ENCODE results near the gene ATXN10.

Gene ATXN10

GRCh38 chr22:45683248-45683647, 11.6 kb downstream of the ATXN10 start:
- DNase-seq (ENCODE audit: low read depth), result no peak
- no peaks in the 10 kb centered on the region for H3K36me3 ChIP-seq (ENCODE audit: control insufficient read depth, insufficient read depth, low read length, severe bottlenecking)
- no peaks in the 10 kb centered on the region for H3K9me3 ChIP-seq (ENCODE audit: control insufficient read depth, low read length)
- no peak overlapping the region for H3K4me3 ChIP-seq (ENCODE audit: low read length)
- H3K27me3 ChIP-seq (replicated peaks; ENCODE audit: control insufficient read depth, insufficient read depth, low read length), result no peaks in the 10 kb centered on the region
- peaks cover 52% of the 10 kb centered on the region for H3K4me1 ChIP-seq (ENCODE audit: control insufficient read depth, insufficient read depth, low read length)
- no peak overlapping the region for H3K9ac ChIP-seq (ENCODE audit: low read length)

DNA sequence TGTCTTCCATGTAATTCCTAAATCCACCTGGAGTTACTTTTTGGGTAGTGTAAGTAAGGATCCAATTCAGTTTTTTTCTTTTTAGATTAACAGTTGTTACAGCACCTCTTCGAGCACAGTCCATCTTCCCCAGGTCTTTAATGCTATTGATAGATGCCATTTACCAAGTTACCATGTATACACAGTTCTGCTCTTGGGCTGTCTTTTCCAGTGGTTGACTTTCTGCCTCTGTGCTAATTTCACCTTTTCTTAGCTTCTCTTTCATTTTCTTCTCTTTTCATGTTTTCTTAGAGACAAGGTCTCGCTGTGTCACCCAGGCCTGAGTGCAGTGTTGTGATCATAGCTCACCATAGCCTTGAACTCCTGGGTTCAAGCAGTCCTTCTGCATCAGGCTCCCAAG, 12.0 kb downstream of the ATXN10 start:
- DNase-seq (ENCODE audit: low read depth), result no peak
- H3K36me3 ChIP-seq (ENCODE audit: control insufficient read depth, insufficient read depth, low read length, severe bottlenecking), result no peaks in the 10 kb centered on the region
- peaks cover 56% of the 10 kb centered on the region for H3K4me1 ChIP-seq (ENCODE audit: control insufficient read depth, insufficient read depth, low read length)
- H3K9me3 ChIP-seq (ENCODE audit: control insufficient read depth, low read length), result no peaks in the 10 kb centered on the region
- no peaks in the 10 kb centered on the region for H3K27me3 ChIP-seq (replicated peaks; ENCODE audit: control insufficient read depth, insufficient read depth, low read length)
- H3K4me3 ChIP-seq (ENCODE audit: low read length), result no peak overlapping the region
- H3K9ac ChIP-seq (ENCODE audit: low read length), result no peak overlapping the region

- Histone ChIP-seq H3K4me3 (ENCODE audit: low read length) (no peak overlapping the region), H3K27me3 (replicated peaks; ENCODE audit: control insufficient read depth, insufficient read depth, low read length) (no peaks in the 10 kb centered on the region)
- DNase-seq (ENCODE audit: low read depth), result no peak
These were observed 12.5 kb downstream of the ATXN10 start for GRCh38 chr22:45684169-45684568.

DNA sequence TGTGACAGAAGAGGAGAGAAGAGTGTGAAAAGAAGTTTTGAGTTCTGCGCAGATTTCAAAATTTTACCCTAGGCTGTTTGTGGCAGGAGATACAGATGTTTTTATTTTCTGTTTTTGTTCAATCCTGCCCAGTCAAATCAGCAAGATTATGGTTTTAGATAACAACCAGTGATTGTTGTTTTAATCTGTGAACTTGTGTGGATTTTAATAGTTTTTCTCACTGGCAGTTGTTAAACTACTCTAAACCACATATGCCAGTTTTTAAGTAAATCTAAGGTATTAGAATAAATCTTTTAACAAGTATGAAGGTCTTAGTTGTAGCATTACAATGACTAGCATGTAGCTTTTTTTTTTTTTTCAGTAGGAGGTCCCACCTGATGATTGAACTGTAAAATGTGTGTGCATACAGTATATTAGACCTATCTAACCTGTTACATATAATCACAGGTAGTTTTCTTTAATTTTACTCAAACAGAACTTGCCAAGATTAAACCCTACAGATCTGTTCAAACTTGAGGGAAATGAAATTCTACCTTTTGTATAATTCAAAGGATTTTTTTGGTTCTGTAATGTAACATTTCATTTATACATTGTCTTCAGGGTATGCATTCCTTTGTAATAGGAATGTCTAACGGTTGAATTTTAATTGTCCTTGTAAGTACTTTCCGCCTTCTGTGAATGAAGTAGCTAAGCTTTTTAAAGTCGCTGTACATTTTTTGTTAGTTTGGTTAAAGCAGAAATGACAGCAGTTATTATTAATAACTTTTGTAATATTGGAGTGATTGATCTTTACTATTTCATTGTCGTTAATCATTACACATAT, 13.3 kb downstream of the ATXN10 start:
- Histone ChIP-seq H3K9me3 (ENCODE audit: control insufficient read depth, low read length) (no peaks in the 10 kb centered on the region), H3K36me3 (ENCODE audit: control insufficient read depth, insufficient read depth, low read length, severe bottlenecking) (no peaks in the 10 kb centered on the region), H3K4me1 (ENCODE audit: control insufficient read depth, insufficient read depth, low read length) (peaks cover 57% of the 10 kb centered on the region), H3K4me3 (ENCODE audit: low read length) (no peak overlapping the region), H3K27me3 (replicated peaks; ENCODE audit: control insufficient read depth, insufficient read depth, low read length) (no peaks in the 10 kb centered on the region), H3K9ac (ENCODE audit: low read length) (no peak overlapping the region)
- no peak for DNase-seq (ENCODE audit: low read depth)

More at GRCh38 chr22:45684169-45684568, 12.5 kb downstream of the ATXN10 start:
- no peak overlapping the region for H3K9ac ChIP-seq (ENCODE audit: low read length)
- no peaks in the 10 kb centered on the region for H3K36me3 ChIP-seq (ENCODE audit: control insufficient read depth, insufficient read depth, low read length, severe bottlenecking)
- H3K4me1 ChIP-seq (ENCODE audit: control insufficient read depth, insufficient read depth, low read length), result peaks cover 61% of the 10 kb centered on the region
- H3K9me3 ChIP-seq (ENCODE audit: control insufficient read depth, low read length), result no peaks in the 10 kb centered on the region

DNA sequence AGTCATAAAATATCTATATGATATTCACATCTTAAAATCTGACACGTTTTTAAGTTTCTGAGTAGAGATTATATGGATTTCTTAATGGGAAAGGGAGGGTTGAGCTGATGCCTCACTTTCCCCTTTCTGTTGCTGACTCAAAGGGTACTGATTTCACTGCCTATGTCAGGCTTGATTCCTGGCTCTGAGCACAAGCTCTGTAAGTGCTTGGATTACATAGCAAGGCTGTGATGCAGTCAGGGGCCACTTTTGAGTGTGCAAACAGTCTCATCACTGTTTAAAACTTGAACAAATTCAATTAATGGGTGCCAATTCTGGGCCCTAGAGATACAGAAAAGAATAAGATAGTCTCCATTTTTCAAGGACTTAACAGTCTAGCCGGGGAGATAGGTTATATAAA, 14.4 kb downstream of the ATXN10 start:
- Histone ChIP-seq H3K9ac (ENCODE audit: low read length) (no peak overlapping the region), H3K4me3 (ENCODE audit: low read length) (no peak overlapping the region), H3K9me3 (ENCODE audit: control insufficient read depth, low read length) (no peaks in the 10 kb centered on the region), H3K27me3 (replicated peaks; ENCODE audit: control insufficient read depth, insufficient read depth, low read length) (no peaks in the 10 kb centered on the region), H3K36me3 (ENCODE audit: control insufficient read depth, insufficient read depth, low read length, severe bottlenecking) (peaks cover 4% of the 10 kb centered on the region), H3K4me1 (ENCODE audit: control insufficient read depth, insufficient read depth, low read length) (peaks cover 52% of the 10 kb centered on the region)
- DNase-seq (ENCODE audit: low read depth), result peak; percentile 59

DNA sequence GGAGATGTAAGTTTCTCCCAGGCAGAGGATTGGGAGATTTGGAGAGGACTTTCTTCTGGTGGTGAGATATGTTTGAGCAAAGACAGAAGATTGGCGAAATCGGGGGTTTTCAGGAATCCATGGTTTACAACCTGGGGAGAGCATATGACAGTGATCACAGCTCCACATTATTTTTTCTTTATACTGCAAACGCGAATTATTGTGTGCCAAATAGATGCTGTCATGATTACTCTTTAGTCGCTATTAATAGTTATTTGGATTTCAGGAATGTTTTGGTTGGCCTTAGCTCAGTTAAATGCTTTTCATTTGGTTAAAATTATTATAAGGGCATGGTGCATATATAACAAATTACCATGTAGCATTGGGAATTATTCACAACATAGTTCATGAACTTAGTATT, 15.2 kb downstream of the ATXN10 start:
- H3K4me1 ChIP-seq (ENCODE audit: control insufficient read depth, insufficient read depth, low read length), result peaks cover 44% of the 10 kb centered on the region
- H3K36me3 ChIP-seq (ENCODE audit: control insufficient read depth, insufficient read depth, low read length, severe bottlenecking), result peaks cover 4% of the 10 kb centered on the region
- H3K27me3 ChIP-seq (replicated peaks; ENCODE audit: control insufficient read depth, insufficient read depth, low read length), result no peaks in the 10 kb centered on the region
- no peak overlapping the region for H3K4me3 ChIP-seq (ENCODE audit: low read length)
- no peak overlapping the region for H3K9ac ChIP-seq (ENCODE audit: low read length)
- H3K9me3 ChIP-seq (ENCODE audit: control insufficient read depth, low read length), result no peaks in the 10 kb centered on the region
- DNase-seq (ENCODE audit: low read depth), result no peak

GRCh38 chr22:45688600-45689080, 17.0 kb downstream of the ATXN10 start:
- DNase-seq (ENCODE audit: low read depth), result peak; percentile 94
- Histone ChIP-seq H3K9ac (ENCODE audit: low read length) (peak overlapping the region; percentile 7), H3K27me3 (replicated peaks; ENCODE audit: control insufficient read depth, insufficient read depth, low read length) (no peaks in the 10 kb centered on the region), H3K36me3 (ENCODE audit: control insufficient read depth, insufficient read depth, low read length, severe bottlenecking) (peaks cover 13% of the 10 kb centered on the region), H3K9me3 (ENCODE audit: control insufficient read depth, low read length) (no peaks in the 10 kb centered on the region), H3K4me3 (ENCODE audit: low read length) (no peak overlapping the region), H3K4me1 (ENCODE audit: control insufficient read depth, insufficient read depth, low read length) (peaks cover 55% of the 10 kb centered on the region)

DNA sequence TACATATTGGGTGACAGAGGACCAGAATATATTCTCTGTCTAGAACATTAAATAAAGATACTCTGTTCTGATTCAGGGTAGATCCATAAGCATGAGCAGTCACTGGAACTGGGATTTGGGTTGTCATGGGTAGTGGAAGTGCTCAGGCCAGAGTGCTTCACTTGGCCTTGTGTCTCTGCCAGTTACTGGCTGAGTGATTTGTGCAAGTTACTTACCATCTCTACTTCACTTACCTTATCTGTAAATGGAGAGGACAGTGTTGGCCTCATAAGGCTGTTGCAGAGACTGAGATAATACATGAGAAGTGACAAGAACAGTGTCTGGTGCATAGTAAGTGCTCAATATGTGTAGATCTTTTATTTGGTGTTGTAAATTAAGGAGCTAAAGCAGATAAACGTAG, 17.6 kb downstream of the ATXN10 start:
- Histone ChIP-seq H3K4me1 (ENCODE audit: control insufficient read depth, insufficient read depth, low read length) (peaks cover 54% of the 10 kb centered on the region), H3K9ac (ENCODE audit: low read length) (peak overlapping the region; percentile 7), H3K4me3 (ENCODE audit: low read length) (no peak overlapping the region), H3K27me3 (replicated peaks; ENCODE audit: control insufficient read depth, insufficient read depth, low read length) (no peaks in the 10 kb centered on the region), H3K9me3 (ENCODE audit: control insufficient read depth, low read length) (no peaks in the 10 kb centered on the region), H3K36me3 (ENCODE audit: control insufficient read depth, insufficient read depth, low read length, severe bottlenecking) (peaks cover 19% of the 10 kb centered on the region)
- DNase-seq (ENCODE audit: low read depth), result no peak

- H3K27me3 ChIP-seq (replicated peaks; ENCODE audit: control insufficient read depth, insufficient read depth, low read length), result no peaks in the 10 kb centered on the region
- no peak for DNase-seq (ENCODE audit: low read depth)
- no peak overlapping the region for H3K9ac ChIP-seq (ENCODE audit: low read length)
- no peaks in the 10 kb centered on the region for H3K9me3 ChIP-seq (ENCODE audit: control insufficient read depth, low read length)
- H3K36me3 ChIP-seq (ENCODE audit: control insufficient read depth, insufficient read depth, low read length, severe bottlenecking), result peaks cover 20% of the 10 kb centered on the region
- no peak overlapping the region for H3K4me3 ChIP-seq (ENCODE audit: low read length)
- peaks cover 51% of the 10 kb centered on the region for H3K4me1 ChIP-seq (ENCODE audit: control insufficient read depth, insufficient read depth, low read length)
These were observed 18.4 kb downstream of the ATXN10 start for GRCh38 chr22:45690008-45690407.

- DNase-seq (ENCODE audit: low read depth), result peak; percentile 57
- H3K9ac ChIP-seq (ENCODE audit: low read length), result no peak overlapping the region
- peaks cover 35% of the 10 kb centered on the region for H3K36me3 ChIP-seq (ENCODE audit: control insufficient read depth, insufficient read depth, low read length, severe bottlenecking)
These were observed 20.9 kb downstream of the ATXN10 start for GRCh38 chr22:45692549-45692948.

GRCh38 chr22:45693835-45694234, 22.2 kb downstream of the ATXN10 start:
- Histone ChIP-seq H3K36me3 (ENCODE audit: control insufficient read depth, insufficient read depth, low read length, severe bottlenecking) (peaks cover 45% of the 10 kb centered on the region), H3K4me3 (ENCODE audit: low read length) (no peak overlapping the region), H3K4me1 (ENCODE audit: control insufficient read depth, insufficient read depth, low read length) (peaks cover 18% of the 10 kb centered on the region), H3K27me3 (replicated peaks; ENCODE audit: control insufficient read depth, insufficient read depth, low read length) (no peaks in the 10 kb centered on the region), H3K9ac (ENCODE audit: low read length) (no peak overlapping the region), H3K9me3 (ENCODE audit: control insufficient read depth, low read length) (no peaks in the 10 kb centered on the region)
- DNase-seq (ENCODE audit: low read depth), result no peak

More at GRCh38 chr22:45692549-45692948, 20.9 kb downstream of the ATXN10 start:
- no peak overlapping the region for H3K4me3 ChIP-seq (ENCODE audit: low read length)
- H3K27me3 ChIP-seq (replicated peaks; ENCODE audit: control insufficient read depth, insufficient read depth, low read length), result no peaks in the 10 kb centered on the region
- peaks cover 31% of the 10 kb centered on the region for H3K4me1 ChIP-seq (ENCODE audit: control insufficient read depth, insufficient read depth, low read length)
- no peaks in the 10 kb centered on the region for H3K9me3 ChIP-seq (ENCODE audit: control insufficient read depth, low read length)

Measured in adipocyte (in vitro differentiated cells).